Activated T-helper 1 cell treated with anti-CD3 and anti-CD28 coated beads, Interleukin-12 subunit alpha, Interleukin-12 subunit beta, Interleukin-2, Interleukin-4 antibody, amounts not matched to agents 30 ng/mL and 10 ng/mL and 1 ng/mL, durations not matched to agents 14 hours and 24 hours and 36 hours (primary cell): ENCODE results near the gene MAGI3. TPM values are rescaled to one million over a fixed set of nuclear protein-coding genes. Genes with fewer than 3 reads are reported as not detected.
"Not testable (repeated sequence)": the region's sequence is repeated elsewhere in the genome, so short reads cannot be mapped to it uniquely, and the experiment has no call there.

ENCODE experiments used
- DNase-seq: peaks from one replicate; pipeline ENCODE4 v3.0.0; 2021; ENCODE audit warnings: low spot score
- H3K27ac Mint-ChIP-seq: one replicate; pipeline ENCODE4 v1.8.0; 2021; ENCODE audit warnings: mild to moderate bottlenecking, mixed read lengths
- H3K27me3 Mint-ChIP-seq: one replicate; pipeline ENCODE4 v1.8.0; 2022; ENCODE audit warnings: mild to moderate bottlenecking, moderate library complexity, mixed read lengths; ENCODE audit not compliant: insufficient read depth
- H3K36me3 Mint-ChIP-seq: one replicate; pipeline ENCODE4 v1.8.0; 2021; ENCODE audit warnings: low read depth, mixed read lengths
- H3K4me1 Mint-ChIP-seq: one replicate; pipeline ENCODE4 v1.8.0; 2021; ENCODE audit warnings: low read depth, mixed read lengths
- H3K4me3 Mint-ChIP-seq: one replicate; pipeline ENCODE4 v1.8.0; 2021; ENCODE audit warnings: mild to moderate bottlenecking, moderate library complexity, mixed read lengths
- H3K9me3 Mint-ChIP-seq: one replicate; pipeline ENCODE4 v1.8.0; 2021; ENCODE audit warnings: mixed read lengths
- intact Hi-C: fragments of 100-400 bp; cut with micrococcal nuclease; formaldehyde crosslinking; loops from one replicate; pipeline ENCODE4 v1.15.1; 2024
- total RNA-seq: library from RNA; stranded (reverse); gene quantifications from 2 replicates; pipeline ENCODE4 v1.2.3, GENCODE V29; 2022

MAGI3 gene
- total RNA-seq, 1 donor from 2014 or later, result 3.0 TPM

DNA sequence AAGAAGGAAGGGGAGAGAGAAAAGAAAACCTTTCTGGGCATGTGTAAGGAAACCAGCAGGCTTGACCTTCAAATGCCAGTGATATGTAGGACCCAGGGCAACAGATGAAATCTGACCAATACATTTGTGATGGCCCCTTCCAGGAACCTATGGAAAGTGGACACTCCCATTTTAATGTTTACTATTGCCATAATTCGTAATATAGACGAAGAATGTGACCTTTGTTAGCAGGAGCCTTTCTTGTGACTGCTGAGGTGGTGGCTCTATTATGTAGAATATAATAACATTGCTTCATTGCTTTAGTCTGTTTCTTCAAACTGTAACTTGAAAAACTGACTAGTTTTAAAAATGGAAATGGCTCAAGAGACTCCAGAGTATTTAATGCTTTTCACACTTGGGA is 150.8 kb downstream of the MAGI3 start:
- H3K27ac Mint-ChIP-seq, result no peak overlapping the region
- DNase-seq, result no peak
- no peaks in the 10 kb centered on the region for H3K27me3 Mint-ChIP-seq
- intact Hi-C loops, result no loop called here
- H3K4me3 Mint-ChIP-seq, result no peak overlapping the region
- peaks cover 4% of the 10 kb centered on the region for H3K9me3 Mint-ChIP-seq
- H3K36me3 Mint-ChIP-seq, result no peaks in the 10 kb centered on the region
- H3K4me1 Mint-ChIP-seq, result no peaks in the 10 kb centered on the region

- Mint-ChIP-seq H3K27me3 (no peaks in the 10 kb centered on the region), H3K4me1 (no peaks in the 10 kb centered on the region), H3K9me3 (peaks cover 4% of the 10 kb centered on the region), H3K4me3 (no peak overlapping the region), H3K27ac (no peak overlapping the region), H3K36me3 (no peaks in the 10 kb centered on the region)
- no peak for DNase-seq
- intact Hi-C loops, result no loop called here
These were observed 151.9 kb downstream of the MAGI3 start for GRCh38 chr1:113542221-113542701.

DNA sequence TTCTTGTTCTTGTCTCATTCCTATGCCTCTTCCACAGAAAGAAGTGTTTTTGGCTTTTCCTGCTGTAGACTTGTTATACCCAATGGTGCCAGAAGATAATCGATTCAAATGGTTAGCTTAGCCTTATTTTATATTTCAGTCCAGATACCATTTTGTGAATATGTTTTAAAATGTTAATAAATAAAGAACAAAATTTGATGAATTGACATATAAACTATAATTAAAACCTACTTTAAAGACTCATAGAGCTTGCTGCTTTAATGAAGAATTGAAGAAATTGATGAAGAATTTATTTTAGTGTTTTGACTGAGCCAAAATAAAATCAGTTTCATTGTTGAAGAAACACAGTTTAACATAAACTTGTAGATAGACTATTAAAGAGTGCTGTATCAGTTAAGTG is 152.8 kb downstream of the MAGI3 start:
- H3K4me3 Mint-ChIP-seq, result no peak overlapping the region
- no peak for DNase-seq
- no peaks in the 10 kb centered on the region for H3K27me3 Mint-ChIP-seq
- no peaks in the 10 kb centered on the region for H3K36me3 Mint-ChIP-seq
- intact Hi-C loops, result no loop called here
- no peak overlapping the region for H3K27ac Mint-ChIP-seq
- no peaks in the 10 kb centered on the region for H3K4me1 Mint-ChIP-seq
- H3K9me3 Mint-ChIP-seq, result peaks cover 2% of the 10 kb centered on the region

- Mint-ChIP-seq H3K27me3 (peaks cover 1% of the 10 kb centered on the region), H3K9me3 (peaks cover 4% of the 10 kb centered on the region), H3K4me1 (no peaks in the 10 kb centered on the region), H3K4me3 (no peak overlapping the region), H3K27ac (no peak overlapping the region), H3K36me3 (no peaks in the 10 kb centered on the region)
- intact Hi-C loops, result no loop called here
- no peak for DNase-seq
These were observed 154.9 kb downstream of the MAGI3 start for GRCh38 chr1:113545210-113545609.

DNA sequence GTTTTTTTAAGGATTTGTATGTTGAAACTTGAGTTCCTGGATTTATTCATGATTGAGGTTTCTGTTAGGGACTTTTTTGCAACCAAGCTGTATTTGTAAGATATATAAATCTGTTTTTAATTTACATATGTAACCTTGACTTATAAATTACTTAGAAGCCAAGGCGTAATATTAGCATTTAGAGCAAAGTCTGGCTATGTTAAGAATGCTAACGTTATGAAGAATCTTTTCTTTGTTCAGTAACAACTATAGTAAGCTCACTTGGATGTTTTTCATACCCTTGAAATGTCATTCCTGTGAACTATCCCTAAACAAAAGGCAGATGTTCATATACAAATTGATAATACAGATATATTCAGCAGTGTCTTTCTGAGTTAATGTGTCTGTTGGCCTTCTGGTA is 155.3 kb downstream of the MAGI3 start:
- no peak for DNase-seq
- intact Hi-C loops, result no loop called here
- H3K27me3 Mint-ChIP-seq, result peaks cover 1% of the 10 kb centered on the region
- H3K27ac Mint-ChIP-seq, result no peak overlapping the region
- H3K9me3 Mint-ChIP-seq, result peaks cover 4% of the 10 kb centered on the region
- no peaks in the 10 kb centered on the region for H3K4me1 Mint-ChIP-seq
- H3K36me3 Mint-ChIP-seq, result no peaks in the 10 kb centered on the region
- H3K4me3 Mint-ChIP-seq, result no peak overlapping the region

GRCh38 chr1:113551728-113552127 is 161.4 kb downstream of the MAGI3 start:
- intact Hi-C loops, result no loop called here
- Mint-ChIP-seq H3K4me3 (no peak overlapping the region), H3K4me1 (no peaks in the 10 kb centered on the region), H3K27me3 (peaks cover 1% of the 10 kb centered on the region), H3K27ac (no peak overlapping the region), H3K9me3 (peaks cover 9% of the 10 kb centered on the region), H3K36me3 (peaks cover 2% of the 10 kb centered on the region)
- DNase-seq, result no peak

- intact Hi-C loops, result no loop called here
- H3K4me1 Mint-ChIP-seq, result no peaks in the 10 kb centered on the region
- no peak for DNase-seq
- H3K36me3 Mint-ChIP-seq, result peaks cover 2% of the 10 kb centered on the region
- H3K4me3 Mint-ChIP-seq, result no peak overlapping the region
- H3K9me3 Mint-ChIP-seq, result peaks cover 9% of the 10 kb centered on the region
- no peak overlapping the region for H3K27ac Mint-ChIP-seq
- H3K27me3 Mint-ChIP-seq, result peaks cover 1% of the 10 kb centered on the region
These were observed 161.9 kb downstream of the MAGI3 start for GRCh38 chr1:113552244-113552643.

- Mint-ChIP-seq H3K27ac (no peak overlapping the region), H3K27me3 (no peaks in the 10 kb centered on the region), H3K4me1 (no peaks in the 10 kb centered on the region), H3K4me3 (no peak overlapping the region), H3K36me3 (peaks cover 2% of the 10 kb centered on the region), H3K9me3 (peaks cover 23% of the 10 kb centered on the region)
- no peak for DNase-seq
- intact Hi-C loops, result no loop called here
These were observed 166.9 kb downstream of the MAGI3 start for GRCh38 chr1:113557187-113557586.

- no peak for DNase-seq
- no peaks in the 10 kb centered on the region for H3K36me3 Mint-ChIP-seq
- H3K27ac Mint-ChIP-seq, result no peak overlapping the region
- intact Hi-C loops, result no loop called here
- H3K27me3 Mint-ChIP-seq, result no peaks in the 10 kb centered on the region
- no peaks in the 10 kb centered on the region for H3K4me1 Mint-ChIP-seq
- H3K4me3 Mint-ChIP-seq, result no peak overlapping the region
- H3K9me3 Mint-ChIP-seq, result peaks cover 30% of the 10 kb centered on the region
These were observed 175.3 kb downstream of the MAGI3 start for GRCh38 chr1:113565621-113566020.

DNA sequence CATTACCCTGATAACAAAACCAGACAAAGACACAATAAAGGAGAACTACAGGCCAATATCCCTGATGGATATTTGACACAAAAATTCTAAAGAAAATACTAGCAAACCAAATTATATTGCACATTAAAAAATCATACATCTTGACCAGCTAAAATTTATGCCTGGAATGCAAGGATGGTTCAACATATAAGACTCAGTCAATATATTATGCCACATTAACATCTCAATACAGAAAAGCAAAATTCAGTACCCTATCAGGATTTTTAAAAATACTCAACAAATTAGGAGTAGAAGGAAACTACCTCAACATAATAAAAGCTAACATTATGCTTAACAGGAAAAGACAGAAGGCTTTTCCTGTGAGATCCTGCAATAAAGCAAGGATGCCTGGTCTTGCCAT is 177.1 kb downstream of the MAGI3 start:
- DNase-seq, result no peak
- no peak overlapping the region for H3K4me3 Mint-ChIP-seq
- H3K4me1 Mint-ChIP-seq, result no peaks in the 10 kb centered on the region
- peaks cover 25% of the 10 kb centered on the region for H3K9me3 Mint-ChIP-seq
- no peaks in the 10 kb centered on the region for H3K36me3 Mint-ChIP-seq
- H3K27me3 Mint-ChIP-seq, result peaks cover 3% of the 10 kb centered on the region
- no peak overlapping the region for H3K27ac Mint-ChIP-seq
- intact Hi-C loops, result no loop called here

DNA sequence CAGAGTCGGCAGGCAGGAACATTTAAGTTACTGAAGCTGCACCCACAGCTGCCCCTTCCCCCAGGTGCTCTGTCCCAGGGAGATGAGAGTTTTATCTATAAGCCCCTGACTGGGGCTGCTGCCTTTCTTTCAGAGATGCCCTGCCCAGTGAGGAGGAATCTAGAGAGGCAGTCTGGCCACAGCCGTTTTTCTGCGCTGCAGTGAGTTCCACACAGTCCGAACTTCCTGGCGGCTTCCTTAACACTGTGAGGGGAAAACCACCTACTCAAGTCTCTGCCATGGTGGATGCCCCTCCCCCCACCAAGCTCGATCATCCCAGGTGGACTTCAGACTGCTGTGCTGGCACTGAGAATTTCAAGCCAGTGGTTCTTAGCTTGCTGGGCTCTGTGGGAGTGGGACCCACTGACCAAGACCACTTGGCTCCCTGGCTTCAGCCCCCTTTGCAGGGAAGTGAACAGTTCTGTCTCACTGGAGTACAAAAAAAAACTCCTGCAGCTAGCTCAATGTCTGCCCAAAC is 185.5 kb downstream of the MAGI3 start:
- intact Hi-C loops, DNase-seq, H3K36me3 Mint-ChIP-seq: not testable (repeated sequence)

DNA sequence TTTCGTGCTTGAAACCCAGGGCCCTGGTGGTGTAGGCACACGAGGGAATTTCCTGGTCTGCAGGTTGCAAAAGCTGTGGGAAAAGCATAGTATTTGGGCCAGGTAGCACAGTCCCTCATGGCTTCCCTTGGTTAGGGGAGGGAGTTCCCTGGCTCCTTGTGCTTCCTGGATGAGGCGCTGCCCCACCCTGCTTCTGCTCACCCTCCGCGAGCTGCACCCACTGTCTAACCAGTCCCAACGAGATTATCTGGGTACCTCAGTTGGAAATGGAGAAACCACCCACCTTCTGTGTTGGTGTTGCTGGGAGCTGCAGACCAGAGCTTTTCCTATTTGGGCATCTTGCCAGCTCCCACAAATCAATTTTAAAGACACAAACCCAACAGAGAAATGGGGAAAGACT is 186.0 kb downstream of the MAGI3 start:
- peaks cover 6% of the 10 kb centered on the region for H3K27me3 Mint-ChIP-seq
- no peak overlapping the region for H3K4me3 Mint-ChIP-seq
- H3K4me1 Mint-ChIP-seq, result no peaks in the 10 kb centered on the region
- no peak overlapping the region for H3K27ac Mint-ChIP-seq
- DNase-seq, result no peak
- no peaks in the 10 kb centered on the region for H3K36me3 Mint-ChIP-seq
- H3K9me3 Mint-ChIP-seq, result peaks cover 17% of the 10 kb centered on the region
- intact Hi-C loops, result no loop called here

More for the DNA sequence above, 185.5 kb downstream of the MAGI3 start:
- not testable (repeated sequence) for H3K4me1 Mint-ChIP-seq, H3K27ac Mint-ChIP-seq, H3K4me3 Mint-ChIP-seq, H3K27me3 Mint-ChIP-seq
- peaks cover 19% of the 10 kb centered on the region for H3K9me3 Mint-ChIP-seq

GRCh38 chr1:113579256-113580018 is 189.1 kb downstream of the MAGI3 start:
- no peaks in the 10 kb centered on the region for H3K4me1 Mint-ChIP-seq
- H3K36me3 Mint-ChIP-seq, result no peaks in the 10 kb centered on the region
- intact Hi-C loops, result no loop called here
- DNase-seq, result no peak
- H3K9me3 Mint-ChIP-seq, result peaks cover 7% of the 10 kb centered on the region
- no peak overlapping the region for H3K27ac Mint-ChIP-seq
- no peak overlapping the region for H3K4me3 Mint-ChIP-seq
- no peaks in the 10 kb centered on the region for H3K27me3 Mint-ChIP-seq
